Measurements from ENCODE around the gene PUS7L. TPM values are rescaled to one million over a fixed set of nuclear protein-coding genes. Genes with fewer than 3 reads are reported as not detected.

Gene PUS7L
- total and polyA plus RNA-seq, 2 of the 13 experiments (the other 11 are each of a cell fraction or from before 2014, with no cell fraction given) = 6.5 to 37.6 TPM

DNA sequence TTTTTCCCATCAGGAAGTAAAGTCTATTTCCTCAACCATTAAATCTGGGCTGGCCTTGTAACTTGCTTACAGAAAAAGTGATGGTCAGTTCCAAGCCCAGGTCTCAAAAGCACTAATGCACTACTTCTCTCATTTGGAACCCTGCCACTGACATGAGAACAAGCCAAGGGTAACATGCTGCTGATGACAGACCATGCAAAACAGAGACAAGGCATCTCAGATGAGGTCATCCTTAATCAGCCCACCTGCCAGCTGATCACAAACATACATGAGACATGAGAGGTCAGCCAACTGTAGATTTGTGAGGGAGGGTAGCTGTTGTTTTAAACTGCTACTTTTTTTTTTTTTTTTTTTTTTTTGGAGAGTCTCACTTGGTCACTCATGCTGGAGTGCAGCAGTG is 31.4 kb upstream of the PUS7L start:
- DNase-seq (ENCODE audit: low spot score) (no peak), ATAC-seq (no peak), FAIRE-seq (no peak)
- in situ Hi-C loops (cut with HindIII; ENCODE audit: extremely low pct_ligation_motif_present, low pct_unique_long_range_greater_than_20kb) = no loop called here
- Histone ChIP-seq H3K4me1 (ENCODE audit: insufficient read depth, low read length) (no peaks in the 10 kb centered on the region), H3K79me2 (ENCODE audit: insufficient read depth, low read length) (no peaks in the 10 kb centered on the region), H3K27me3 (ENCODE audit: control insufficient read depth in 1 of 2, insufficient read depth in 2 of 2, low read length in 2 of 2) (no peaks in the 10 kb centered on the region), H3K27ac (ENCODE audit: extremely low read length, insufficient read depth, low read length) (no peak overlapping the region), H3K4me3 (replicated peaks in 1 of 3; ENCODE audit: insufficient read depth in 1 of 3, low read depth in 2 of 3, low read length in 3 of 3) (no peak overlapping the region), H3K9ac (ENCODE audit: insufficient read depth, low read depth, low read length) (no peak overlapping the region), H4K20me1 (ENCODE audit: insufficient read depth, low read length) (no peaks in the 10 kb centered on the region), H3K4me2 (ENCODE audit: low read depth, low read length) (no peak overlapping the region), H3K36me3 (replicated peaks in 1 of 2; ENCODE audit: control insufficient read depth in 1 of 2, insufficient read depth in 2 of 2, low read length in 2 of 2) (no peaks in the 10 kb centered on the region; a peak in 1 of 5 replicates), H3K9me3 (ENCODE audit: low read length) (no peaks in the 10 kb centered on the region), H2AFZ (ENCODE audit: low read length) (no peak overlapping the region)
- intact Hi-C loops (cut with micrococcal nuclease; ENCODE audit: unreplicated experiment) = no loop called here
- no TSS peak for BruUV-seq (replicated peaks)
- ChIA-PET POLR2A (no interaction called here), CTCF (ENCODE audit: low intra/inter-chr PET ratio, low total read pairs) (no interaction called here)
- TF ChIP-seq ZNF530 (CRISPR knock-in tag; IDR thresholded peaks at IDR 0.05; ENCODE audit: low read depth) = no peak
- no peak for TF ChIP-seq NR2F6 (IDR thresholded peaks at IDR 0.05)
- no peak for TF ChIP-seq NR2F6 (CRISPR knock-in tag; IDR thresholded peaks at IDR 0.05)
- no peak for TF ChIP-seq ZSCAN30 (CRISPR knock-in tag; IDR thresholded peaks at IDR 0.05)
- TF ChIP-seq, protein P1, sequence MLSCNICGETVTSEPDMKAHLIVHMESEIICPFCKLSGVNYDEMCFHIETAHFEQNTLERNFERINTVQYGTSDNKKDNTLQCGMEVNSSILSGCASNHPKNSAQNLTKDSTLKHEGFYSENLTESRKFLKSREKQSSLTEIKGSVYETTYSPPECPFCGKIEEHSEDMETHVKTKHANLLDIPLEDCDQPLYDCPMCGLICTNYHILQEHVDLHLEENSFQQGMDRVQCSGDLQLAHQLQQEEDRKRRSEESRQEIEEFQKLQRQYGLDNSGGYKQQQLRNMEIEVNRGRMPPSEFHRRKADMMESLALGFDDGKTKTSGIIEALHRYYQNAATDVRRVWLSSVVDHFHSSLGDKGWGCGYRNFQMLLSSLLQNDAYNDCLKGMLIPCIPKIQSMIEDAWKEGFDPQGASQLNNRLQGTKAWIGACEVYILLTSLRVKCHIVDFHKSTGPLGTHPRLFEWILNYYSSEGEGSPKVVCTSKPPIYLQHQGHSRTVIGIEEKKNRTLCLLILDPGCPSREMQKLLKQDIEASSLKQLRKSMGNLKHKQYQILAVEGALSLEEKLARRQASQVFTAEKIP (CRISPR knock-in tag; IDR thresholded peaks at IDR 0.05; ENCODE audit: borderline replicate concordance) = no peak
- TF ChIP-seq ZNF841 (CRISPR knock-in tag; IDR thresholded peaks at IDR 0.05; ENCODE audit: borderline replicate concordance) = no peak
- TF ChIP-seq ZSCAN22 (CRISPR knock-in tag; IDR thresholded peaks at IDR 0.05) = no peak
- peak; percentile 50; the same call in 1 of the 2 replicates for TF ChIP-seq ATF7 (IDR thresholded peaks at IDR 0.05)
- no peak for TF ChIP-seq ATF7 (CRISPR knock-in tag; IDR thresholded peaks at IDR 0.05)

Measured in HepG2 (cell line).